Vagina (tissue), 2 donors: Measurements from ENCODE around the gene KCTD21. TPM values are rescaled to one million over a fixed set of nuclear protein-coding genes. Genes with fewer than 3 reads are reported as not detected.

ENCODE experiments used
- DNase-seq, 2 donors: peaks; one replicate each; pipeline ENCODE4 v3.0.0-alpha.2; 2017; ENCODE audit errors: extremely low spot score in 2 of 2
- H3K27ac ChIP-seq: fragments of 200-600 bp; sonication (generic); one replicate; pipeline ENCODE4 v1.5.1; 2019
- H3K27me3 ChIP-seq: fragments of 200-600 bp; sonication (generic); one replicate; pipeline ENCODE4 v1.5.1; 2019
- H3K36me3 ChIP-seq, 2 donors: fragments of 200-600 bp; sonication (generic); one replicate each; pipeline ENCODE4 v1.5.1; 2017 to 2019
- H3K4me1 ChIP-seq: fragments of 200-600 bp; sonication (generic); one replicate; pipeline ENCODE4 v1.5.1; 2019
- H3K4me3 ChIP-seq, 2 donors: fragments of 200-600 bp; sonication (generic); 1 replicate in 1 of 2; 2 replicates in 1 of 2; pipeline ENCODE4 v1.5.1; 2016 to 2019
- H3K9me3 ChIP-seq: fragments of 200-600 bp; sonication (generic); one replicate; pipeline ENCODE4 v1.5.1; 2019
- POLR2A ChIP-seq, 2 donors: fragments of 450-650 bp; IDR thresholded peaks; one replicate each; pipeline ENCODE4 v1.6.1; 2017; ENCODE audit warnings: antibody characterized with exemption in 2 of 2, mild to moderate bottlenecking in 2 of 2, moderate library complexity in 2 of 2
- POLR2AphosphoS5 ChIP-seq, 2 donors: sonication (generic); formaldehyde crosslinking; IDR thresholded peaks; one replicate each; pipeline ENCODE4 v1.9.0; 2017; ENCODE audit warnings: antibody characterized with exemption in 2 of 2, mild to moderate bottlenecking in 2 of 2, low read depth in 1 of 2; ENCODE audit not compliant: insufficient read depth in 1 of 2
- intact Hi-C: fragments of 100-400 bp; cut with DNase I; formaldehyde crosslinking; loops from one replicate; pipeline ENCODE4 v1.15.1; 2023
- total RNA-seq: library from RNA; depleted of rRNA; stranded (reverse); fragments of >200 nt; gene quantifications from one replicate; pipeline ENCODE4 v1.2.3, GENCODE V29; 2016
- TF ChIP-seq, protein P1 (sequence below), 3 experiments: fragments of 450-650 bp in 2 of 3; fragments of 200-600 bp in 1 of 3; sonication (generic) in 1 of 3; IDR thresholded peaks; one replicate each; pipeline ENCODE4 v1.5.1; 2017 to 2019; ENCODE audit warnings: antibody characterized with exemption in 3 of 3, mild to moderate bottlenecking in 2 of 3, moderate library complexity in 2 of 3

KCTD21 gene
- total RNA-seq, 1 donor from 2014 or later, result 8.6 TPM

GRCh38 chr11:78194490-78194889, 6.1 kb upstream of the KCTD21 start:
- intact Hi-C loops, result no loop called here
- no peak for DNase-seq
- Histone ChIP-seq H3K4me1 (peaks cover 48% of the 10 kb centered on the region), H3K9me3 (no peaks in the 10 kb centered on the region), H3K4me3 (no peak overlapping the region), H3K36me3 (no peaks in the 10 kb centered on the region), H3K27me3 (no peaks in the 10 kb centered on the region), H3K27ac (no peak overlapping the region)
- TF ChIP-seq POLR2A (IDR thresholded peaks at IDR 0.05) (no peak), POLR2AphosphoS5 (IDR thresholded peaks at IDR 0.05; ENCODE audit: insufficient read depth in 1 of 2, low read depth in 1 of 2) (no peak)
- TF ChIP-seq, protein P1, sequence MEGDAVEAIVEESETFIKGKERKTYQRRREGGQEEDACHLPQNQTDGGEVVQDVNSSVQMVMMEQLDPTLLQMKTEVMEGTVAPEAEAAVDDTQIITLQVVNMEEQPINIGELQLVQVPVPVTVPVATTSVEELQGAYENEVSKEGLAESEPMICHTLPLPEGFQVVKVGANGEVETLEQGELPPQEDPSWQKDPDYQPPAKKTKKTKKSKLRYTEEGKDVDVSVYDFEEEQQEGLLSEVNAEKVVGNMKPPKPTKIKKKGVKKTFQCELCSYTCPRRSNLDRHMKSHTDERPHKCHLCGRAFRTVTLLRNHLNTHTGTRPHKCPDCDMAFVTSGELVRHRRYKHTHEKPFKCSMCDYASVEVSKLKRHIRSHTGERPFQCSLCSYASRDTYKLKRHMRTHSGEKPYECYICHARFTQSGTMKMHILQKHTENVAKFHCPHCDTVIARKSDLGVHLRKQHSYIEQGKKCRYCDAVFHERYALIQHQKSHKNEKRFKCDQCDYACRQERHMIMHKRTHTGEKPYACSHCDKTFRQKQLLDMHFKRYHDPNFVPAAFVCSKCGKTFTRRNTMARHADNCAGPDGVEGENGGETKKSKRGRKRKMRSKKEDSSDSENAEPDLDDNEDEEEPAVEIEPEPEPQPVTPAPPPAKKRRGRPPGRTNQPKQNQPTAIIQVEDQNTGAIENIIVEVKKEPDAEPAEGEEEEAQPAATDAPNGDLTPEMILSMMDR (IDR thresholded peaks at IDR 0.05), result no peak

DNA sequence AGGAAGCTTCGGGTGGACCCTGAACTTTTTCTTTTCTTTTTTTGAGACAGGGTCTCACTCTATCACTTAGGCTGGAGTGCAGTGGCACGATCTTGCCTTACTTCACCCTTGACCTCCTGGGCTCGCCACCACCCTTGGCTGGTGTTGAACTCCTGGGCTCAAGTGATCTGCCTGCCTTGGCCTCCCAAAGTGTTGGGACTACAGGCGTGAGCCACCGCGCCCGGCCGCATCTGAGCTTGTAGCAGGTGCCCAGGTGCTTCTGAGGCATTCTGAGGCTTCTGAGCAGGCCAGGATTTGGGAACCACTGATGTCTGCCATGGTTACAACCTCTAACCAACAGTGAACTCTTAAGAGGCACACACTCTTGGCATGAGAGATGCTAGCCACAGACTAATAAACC, 5.4 kb upstream of the KCTD21 start:
- Histone ChIP-seq H3K36me3 (no peaks in the 10 kb centered on the region), H3K27ac (no peak overlapping the region), H3K4me3 (no peak overlapping the region), H3K4me1 (peaks cover 55% of the 10 kb centered on the region), H3K9me3 (no peaks in the 10 kb centered on the region), H3K27me3 (no peaks in the 10 kb centered on the region)
- TF ChIP-seq POLR2A (IDR thresholded peaks at IDR 0.05), result no peak
- TF ChIP-seq POLR2AphosphoS5 (IDR thresholded peaks at IDR 0.05; ENCODE audit: insufficient read depth in 1 of 2, low read depth in 1 of 2), result no peak
- intact Hi-C loops, result no loop called here
- DNase-seq, result no peak

- H3K9me3 ChIP-seq, result no peaks in the 10 kb centered on the region
- peaks cover 55% of the 10 kb centered on the region for H3K4me1 ChIP-seq
- no peaks in the 10 kb centered on the region for H3K27me3 ChIP-seq
- H3K27ac ChIP-seq, result peak overlapping the region; percentile 15
- no peaks in the 10 kb centered on the region for H3K36me3 ChIP-seq
- H3K4me3 ChIP-seq, result no peak overlapping the region
- TF ChIP-seq POLR2A (IDR thresholded peaks at IDR 0.05) (no peak), POLR2AphosphoS5 (IDR thresholded peaks at IDR 0.05; ENCODE audit: insufficient read depth in 1 of 2, low read depth in 1 of 2) (no peak)
- TF ChIP-seq, protein P1 (IDR thresholded peaks at IDR 0.05), result no peak
- DNase-seq, result no peak
- intact Hi-C loops, result no loop called here
Measured at GRCh38 chr11:78192911-78193351, 4.5 kb upstream of the KCTD21 start.

- intact Hi-C loops, result no loop called here
- no peak overlapping the region for H3K4me3 ChIP-seq
- peak overlapping the region; percentile 15 for H3K27ac ChIP-seq
- TF ChIP-seq POLR2AphosphoS5 (IDR thresholded peaks at IDR 0.05; ENCODE audit: insufficient read depth in 1 of 2, low read depth in 1 of 2) (no peak), POLR2A (IDR thresholded peaks at IDR 0.05) (no peak)
- TF ChIP-seq, protein P1 (IDR thresholded peaks at IDR 0.05), result no peak
- H3K27me3 ChIP-seq, result no peaks in the 10 kb centered on the region
- DNase-seq, result no peak
- no peaks in the 10 kb centered on the region for H3K36me3 ChIP-seq
- peaks cover 59% of the 10 kb centered on the region for H3K4me1 ChIP-seq
- no peaks in the 10 kb centered on the region for H3K9me3 ChIP-seq
Measured at GRCh38 chr11:78192223-78192719, 3.8 kb upstream of the KCTD21 start.

DNA sequence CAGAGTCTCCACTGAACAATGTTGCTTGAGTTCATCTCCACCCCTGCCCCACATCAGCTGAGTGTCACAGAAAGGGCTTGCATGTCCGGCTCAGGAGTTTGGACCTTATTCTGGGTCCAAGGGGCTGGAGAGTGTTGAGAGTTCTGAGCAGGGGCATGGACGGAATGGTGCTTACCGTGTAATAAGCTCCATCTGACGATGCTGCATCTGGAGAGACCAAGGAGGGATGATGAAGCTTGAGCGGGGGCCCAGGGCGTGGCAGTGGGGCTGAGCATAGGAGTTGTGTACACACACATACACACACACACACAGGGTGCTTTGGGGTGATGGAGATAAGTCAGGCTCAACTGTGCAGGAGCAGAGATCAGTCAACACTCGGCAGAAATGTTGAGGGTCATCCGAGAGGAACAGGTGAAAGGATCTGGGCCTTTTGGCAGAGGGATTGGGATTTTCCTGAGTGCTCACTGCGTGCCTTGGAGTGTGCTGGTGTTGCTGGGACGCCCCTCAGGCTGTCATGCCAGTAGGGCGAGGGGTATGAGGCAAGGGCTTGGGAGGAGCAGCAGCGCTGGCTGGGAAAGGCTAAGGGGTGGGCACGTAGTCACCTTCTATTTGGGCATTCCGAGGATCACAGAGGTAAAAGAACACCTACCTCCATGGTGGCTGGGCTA, 2.6 kb upstream of the KCTD21 start:
- H3K9me3 ChIP-seq, result no peaks in the 10 kb centered on the region
- H3K4me3 ChIP-seq, result no peak overlapping the region
- no peaks in the 10 kb centered on the region for H3K27me3 ChIP-seq
- intact Hi-C loops, result no loop called here
- H3K4me1 ChIP-seq, result peaks cover 67% of the 10 kb centered on the region
- DNase-seq, result no peak
- H3K27ac ChIP-seq, result no peak overlapping the region
- TF ChIP-seq POLR2A (IDR thresholded peaks at IDR 0.05) (no peak), POLR2AphosphoS5 (IDR thresholded peaks at IDR 0.05; ENCODE audit: insufficient read depth in 1 of 2, low read depth in 1 of 2) (no peak)
- TF ChIP-seq, protein P1 (IDR thresholded peaks at IDR 0.05), result no peak
- H3K36me3 ChIP-seq, result no peaks in the 10 kb centered on the region
